SHP77 (cell line): Measurements from ENCODE around the gene CCDC28A.

ENCODE experiments used
- DNase-seq, 2 experiments: peaks; one replicate each; lab custom pipeline; 2025; lab: John Stamatoyannopoulos, UW

The CCDC28A gene

GRCh38 chr6:138795809-138796603 lies 22.4 kb downstream of the CCDC28A start, which contains the start of gene ECT2L:
ECT2L (plus strand) TSS chr6:138796087; CDS start chr6:138813275, 17,188 bp downstream.
- DNase-seq: no peak

- no peak for DNase-seq
Observed at GRCh38 chr6:138796771-138797170, 23.2 kb downstream of the CCDC28A start.

- no peak for DNase-seq
Observed at GRCh38 chr6:138797806-138798446, 24.4 kb downstream of the CCDC28A start.

GRCh38 chr6:138800377-138801150 lies 27.0 kb downstream of the CCDC28A start:
- DNase-seq: no peak

GRCh38 chr6:138803331-138803730 lies 29.8 kb downstream of the CCDC28A start:
- no peak for DNase-seq

GRCh38 chr6:138803861-138804260 lies 30.3 kb downstream of the CCDC28A start:
- DNase-seq: no peak

GRCh38 chr6:138805016-138805765 lies 31.6 kb downstream of the CCDC28A start:
- no peak for DNase-seq

- no peak for DNase-seq
Observed at GRCh38 chr6:138806889-138807288, 33.3 kb downstream of the CCDC28A start.

GRCh38 chr6:138809677-138810076 lies 36.1 kb downstream of the CCDC28A start:
- no peak for DNase-seq

- DNase-seq: no peak
Observed at GRCh38 chr6:138811866-138812265, 38.3 kb downstream of the CCDC28A start.

- peak; percentile 54 to 71 for DNase-seq
Observed at GRCh38 chr6:138814179-138814834, 40.7 kb downstream of the CCDC28A start.

GRCh38 chr6:138815221-138815620 lies 41.7 kb downstream of the CCDC28A start:
- no peak for DNase-seq

GRCh38 chr6:138815797-138816528 lies 42.4 kb downstream of the CCDC28A start:
- peak; percentile 59 to 74 for DNase-seq

GRCh38 chr6:138817799-138818198 lies 44.2 kb downstream of the CCDC28A start:
- DNase-seq: no peak

GRCh38 chr6:138818496-138819194 lies 45.1 kb downstream of the CCDC28A start:
- no peak for DNase-seq

GRCh38 chr6:138821519-138821918 lies 48.0 kb downstream of the CCDC28A start:
- DNase-seq: no peak

- no peak for DNase-seq
Observed at GRCh38 chr6:138824482-138825144, 51.0 kb downstream of the CCDC28A start.

GRCh38 chr6:138830248-138830647 lies 56.7 kb downstream of the CCDC28A start:
- no peak for DNase-seq

GRCh38 chr6:138832182-138832581 lies 58.6 kb downstream of the CCDC28A start:
- no peak for DNase-seq
